GM12878 (cell line): ENCODE data around the gene PGLYRP1. TPM values are rescaled to one million over a fixed set of nuclear protein-coding genes. Genes with fewer than 3 reads are reported as not detected.

ENCODE experiments used
- ATAC-seq: fragments of 200-7000 bp; cut with Tn5 transposase; 3 replicates; pipeline ENCODE4 v1.9.1; 2020; ENCODE audit warnings: mild to moderate bottlenecking, moderate library complexity
- BruUV-seq: library from RNA; stranded (reverse); fragments of 400-500 nt; replicated peaks from 2 replicates; lab custom pipeline; 2021; lab: Mats Ljungman, UMichigan
- CTCF ChIA-PET: fragments of 300-600 bp; sonication (Branson Sonifier 250); formaldehyde crosslinking; extraction: SDS; loops from one replicate; lab custom pipeline; 2021; ENCODE audit warnings: inconsistent platforms; lab: Yijun Ruan, JAX
- POLR2A ChIA-PET: fragments of 350-600 bp; formaldehyde crosslinking; extraction: SDS; loops from one replicate; lab custom pipeline; 2021; ENCODE audit warnings: inconsistent platforms; lab: Charles Lee
- RAD21 ChIA-PET: fragments of 300-600 bp; sonication (Branson Sonifier 250); formaldehyde crosslinking; loops from one replicate; lab custom pipeline; 2023; ENCODE audit warnings: antibody characterized with exemption; ENCODE audit not compliant: unreplicated experiment; lab: Charles Lee
- SMC1A ChIA-PET: fragments of 300-600 bp; sonication (Branson Sonifier 250); formaldehyde crosslinking; loops from one replicate; lab custom pipeline; 2023; ENCODE audit not compliant: unreplicated experiment, uncharacterized antibody; lab: Charles Lee
- DNase-seq: peaks from one replicate; pipeline ENCODE4 v3.0.0-alpha.2; 2011; ENCODE audit warnings: low read depth, low spot score
- FAIRE-seq: peaks from 3 replicates; lab custom pipeline; 2011; peaks lifted over from hg19 to GRCh38; lab: Jason Lieb, UNC
- H2AFZ ChIP-seq: 2 replicates; pipeline ENCODE4 v1.6.0; 2011; ENCODE audit warnings: low read depth, low read length, control low read depth; ENCODE audit not compliant: control insufficient read depth
- H3K27ac ChIP-seq: 2 replicates; pipeline ENCODE4 v1.5.1; 2011; ENCODE audit warnings: control low read depth; ENCODE audit not compliant: control insufficient read depth, insufficient read depth
- H3K27me3 ChIP-seq, 2 experiments: replicated peaks in 1 of 2; 2 replicates each; pipeline versions ENCODE4 v1.6.0 to v1.6.1; 2011; ENCODE audit warnings: low read length in 1 of 2; ENCODE audit not compliant: control insufficient read depth in 2 of 2, insufficient read depth in 2 of 2
- H3K36me3 ChIP-seq, 2 experiments: 2 replicates each; pipeline ENCODE4 v1.5.1; 2011; ENCODE audit warnings: low read length in 1 of 2; ENCODE audit not compliant: control insufficient read depth in 2 of 2, insufficient read depth in 2 of 2
- H3K4me1 ChIP-seq: 2 replicates; pipeline ENCODE4 v1.6.1; 2011; ENCODE audit warnings: mild to moderate bottlenecking, low read length, moderate library complexity, mixed read lengths; ENCODE audit not compliant: control insufficient read depth, insufficient read depth
- H3K4me2 ChIP-seq: 2 replicates; pipeline ENCODE4 v1.6.0; 2011; ENCODE audit warnings: control low read depth; ENCODE audit not compliant: control insufficient read depth, insufficient read depth
- H3K4me3 ChIP-seq: fragments of 200-600 bp; sonication (generic); 2 replicates; pipeline ENCODE4 v1.5.1; 2016
- H3K79me2 ChIP-seq: 2 replicates; pipeline ENCODE4 v1.6.0; 2011; ENCODE audit warnings: low read length; ENCODE audit not compliant: control insufficient read depth, insufficient read depth
- H3K9ac ChIP-seq: 2 replicates; pipeline ENCODE4 v1.8.0; 2011; ENCODE audit warnings: low read length, control low read depth, mixed read lengths; ENCODE audit not compliant: control insufficient read depth, insufficient read depth
- H3K9me3 ChIP-seq: replicated peaks from 3 replicates; pipeline ENCODE4 v1.5.1; 2011; ENCODE audit warnings: mild to moderate bottlenecking, low read length; ENCODE audit not compliant: control insufficient read depth, insufficient read depth
- H4K20me1 ChIP-seq: 2 replicates; pipeline ENCODE4 v1.6.0; 2011; ENCODE audit not compliant: control insufficient read depth, insufficient read depth
- CBX3 ChIP-seq: fragments of 200-600 bp; sonication (generic); IDR thresholded peaks from 2 replicates; pipeline ENCODE4 v1.6.1; 2016; ENCODE audit warnings: low read depth, borderline replicate concordance
- CBX5 ChIP-seq: sonication (generic); IDR thresholded peaks from 2 replicates; pipeline ENCODE4 v1.6.1; 2016; ENCODE audit warnings: low read depth, moderate library complexity, mild to moderate bottlenecking, inconsistent platforms
- EGR1 ChIP-seq, 2 experiments: IDR thresholded peaks; 1 replicate in 1 of 2; 2 replicates in 1 of 2; pipeline ENCODE4 v1.6.1; 2011 to 2012; ENCODE audit warnings: low read depth in 2 of 2, low read length in 2 of 2, borderline replicate concordance in 1 of 2, mild to moderate bottlenecking in 1 of 2, moderate library complexity in 1 of 2
- EP300 ChIP-seq, 2 experiments: fragments of 150-350 bp in 1 of 2; IDR thresholded peaks; 2 replicates each; pipeline ENCODE4 v1.6.1; 2011 to 2012; ENCODE audit warnings: low read depth in 2 of 2, low read length in 2 of 2, borderline replicate concordance in 1 of 2, improper control_type of control experiment in 1 of 2, inconsistent platforms in 1 of 2; ENCODE audit not compliant: control insufficient read depth in 1 of 2
- GABPA ChIP-seq: IDR thresholded peaks from 2 replicates; pipeline ENCODE4 v1.6.1; 2014; ENCODE audit warnings: antibody characterized with exemption, low read depth, mild to moderate bottlenecking, inconsistent platforms
- IRF4 ChIP-seq: IDR thresholded peaks from 2 replicates; pipeline ENCODE4 v1.6.1; 2011; ENCODE audit warnings: low read depth, low read length
- NFYA ChIP-seq: IDR thresholded peaks from 2 replicates; pipeline ENCODE4 v1.6.1; 2011; ENCODE audit warnings: low read depth, mild to moderate bottlenecking, low read length, improper control_type of control experiment, borderline replicate concordance
- RCOR1 ChIP-seq: conservative IDR thresholded peaks from 2 replicates; pipeline ENCODE4 v1.6.1; 2012; ENCODE audit warnings: low read depth, low read length, improper control_type of control experiment
- YY1 ChIP-seq: IDR thresholded peaks from 2 replicates; pipeline ENCODE4 v1.6.1; 2011; ENCODE audit warnings: low read depth, mild to moderate bottlenecking, low read length
- WGBS: methylation state at CpG from one replicate; pipeline ENCODE4 v1.1.6; 2016; ENCODE audit warnings: low lambda C conversion rate; ENCODE audit not compliant: insufficient replicate concordance, insufficient coverage; ENCODE audit errors: missing lambda C conversion rate; 5-methylcytosine and 5-hydroxymethylcytosine counted together
- in situ Hi-C: fragments of 300-500 bp; cut with MboI; formaldehyde crosslinking; loops from 9 replicates; pipeline ENCODE4 v1.14.3; 2018; ENCODE audit warnings: mixed read lengths
- intact Hi-C: fragments of 100-400 bp; cut with micrococcal nuclease; formaldehyde crosslinking; loops from one replicate; pipeline ENCODE4 v1.14.2; 2022; ENCODE audit not compliant: unreplicated experiment
- polyA plus RNA-seq, 11 experiments: library from polyadenylated mRNA; depleted of rRNA in 4 of 11; unstranded in 6 of 11; stranded (reverse) in 5 of 11; fragments of >200 nt; fragmentation: Nextera tagmentation in 4 of 11; fragmentation: Illumina TruSeq in 1 of 11; extraction: Ambion mirVana in 4 of 11; extraction: Trizol in 1 of 11; gene quantifications; 1 replicate in 1 of 11; 2 replicates in 10 of 11; pipeline versions ENCODE4 v1.2.1 to v1.2.3, GENCODE V29; 2011 to 2016; ENCODE audit warnings: inconsistent platforms in 2 of 11, missing spikeins in 2 of 11, low read depth in 1 of 11
- total RNA-seq, 4 experiments: library from RNA; depleted of rRNA in 3 of 4; stranded (reverse); fragments of >200 nt in 3 of 4; fragmentation: Illumina TruSeq in 1 of 4; extraction: Trizol in 1 of 4; gene quantifications; 2 replicates each; pipeline versions ENCODE4 v1.2.1 to v1.2.3, GENCODE V29; 2013 to 2021

PGLYRP1 gene
- total and polyA plus RNA-seq, 10 of the 15 experiments (the other 5 are each of a cell fraction or from before 2014, with no cell fraction given) = 0.30 TPM; not detected in 9

- Histone ChIP-seq H3K4me1 (no peaks in the 10 kb centered on the region), H2AFZ (no peak overlapping the region), H3K4me2 (no peak overlapping the region), H3K27me3 (peaks cover 0 to 3% of the 10 kb centered on the region in 2 experiments; a peak in 2 of 4 replicates), H3K36me3 (no peaks in the 10 kb centered on the region), H3K79me2 (no peaks in the 10 kb centered on the region), H3K9me3 (no peaks in the 10 kb centered on the region), H3K4me3 (no peak overlapping the region), H3K9ac (no peak overlapping the region), H3K27ac (no peak overlapping the region), H4K20me1 (no peaks in the 10 kb centered on the region)
- DNase-seq (no peak), FAIRE-seq (no peak), ATAC-seq (no peak)
- RAD21 ChIA-PET = no interaction called here
- CTCF ChIA-PET = no interaction called here
- SMC1A ChIA-PET = no interaction called here
- POLR2A ChIA-PET = no interaction called here
- WGBS = 10% methylated on average over 3 of the region's 3 CpGs
- intact Hi-C loops = no loop called here
- no peak for TF ChIP-seq CBX3
- TF ChIP-seq RCOR1 = no peak
- no peak for TF ChIP-seq EGR1 (IDR thresholded peaks at IDR 0.05; ENCODE audit: borderline replicate concordance in 1 of 2, low read depth in 2 of 2, low read length in 2 of 2)
- TF ChIP-seq YY1 = no peak
- no peak for TF ChIP-seq IRF4
- no peak for TF ChIP-seq EP300 (IDR thresholded peaks at IDR 0.05; ENCODE audit: borderline replicate concordance in 1 of 2, control insufficient read depth in 1 of 2, low read depth in 2 of 2, low read length in 2 of 2)
- TF ChIP-seq CBX5 = no peak
- no peak for TF ChIP-seq GABPA
- no peak for TF ChIP-seq NFYA
- no TSS peak for BruUV-seq
- in situ Hi-C loops = no loop called here
These were observed 40.3 kb upstream of the PGLYRP1 start for GRCh38 chr19:46063201-46063600.
